A549 (cell line): ENCODE data around the gene OSBPL9. TPM values are rescaled to one million over a fixed set of nuclear protein-coding genes. Genes with fewer than 3 reads are reported as not detected.

Source experiments
- ATAC-seq, 2 experiments: fragments of 200-7000 bp in 1 of 2; fragments of >200 bp in 1 of 2; cut with Nextera tagmentation in 1 of 2; cut with Tn5 transposase in 1 of 2; 3 replicates each; pipeline versions ENCODE4 v1.8.0 to v1.9.1; 2018 to 2020; ENCODE audit warnings: mild to moderate bottlenecking in 1 of 2, moderate library complexity in 1 of 2
- CTCF ChIA-PET: fragments of 300-600 bp; sonication (Branson Sonifier 250); formaldehyde crosslinking; extraction: SDS; loops from one replicate; lab custom pipeline; 2021; ENCODE audit warnings: antibody characterized with exemption, inconsistent platforms; lab: Yijun Ruan, JAX
- POLR2A ChIA-PET: fragments of 350-600 bp; formaldehyde crosslinking; extraction: SDS; loops from one replicate; lab custom pipeline; 2021; ENCODE audit warnings: antibody characterized with exemption, inconsistent platforms; lab: Yijun Ruan, JAX
- DNase-seq, 2 experiments: peaks; one replicate each; pipeline versions ENCODE4 v3.0.0 to v3.0.0-alpha.2; 2011 to 2016; ENCODE audit warnings: low read depth in 1 of 2, low spot score in 1 of 2
- FAIRE-seq: peaks from 2 replicates; lab custom pipeline; 2011; peaks lifted over from hg19 to GRCh38; lab: Jason Lieb, UNC
- H3K27ac ChIP-seq, 2 experiments: fragments of >200 bp; sonication (Bioruptor Twin); formaldehyde crosslinking; 3 replicates each; pipeline ENCODE4 v1.5.1; 2016 to 2017
- H3K4me1 ChIP-seq: fragments of >200 bp; sonication (Bioruptor Twin); formaldehyde crosslinking; 3 replicates; pipeline ENCODE4 v1.6.1; 2016
- H3K4me2 ChIP-seq: fragments of >200 bp; sonication (Bioruptor Twin); formaldehyde crosslinking; 3 replicates; pipeline ENCODE4 v1.6.1; 2016
- H3K4me3 ChIP-seq: fragments of >200 bp; sonication (Bioruptor Twin); formaldehyde crosslinking; 3 replicates; pipeline ENCODE4 v1.5.1; 2016
- H3K9me3 ChIP-seq: fragments of >200 bp; sonication (Bioruptor Twin); formaldehyde crosslinking; 3 replicates; pipeline ENCODE4 v1.6.1; 2016
- CBX2 ChIP-seq: fragments of 200-600 bp; sonication (generic); IDR thresholded peaks from 2 replicates; pipeline ENCODE4 v1.6.1; 2016; ENCODE audit warnings: low read depth, mild to moderate bottlenecking, borderline replicate concordance
- CEBPB ChIP-seq, 2 experiments: fragments of >200 bp in 1 of 2; sonication (Bioruptor Twin) in 1 of 2; formaldehyde crosslinking in 1 of 2; IDR thresholded peaks; 2 replicates each; pipeline ENCODE4 v1.6.1; 2012 to 2016
- CTCF ChIP-seq: fragments of >200 bp; sonication (Bioruptor Twin); formaldehyde crosslinking; IDR thresholded peaks from 3 replicates; pipeline ENCODE4 v1.5.1; 2016
- ELK1 ChIP-seq: fragments of 150-350 bp; IDR thresholded peaks from 2 replicates; pipeline ENCODE4 v1.6.1; 2014; ENCODE audit warnings: low read depth, mild to moderate bottlenecking, low read length
- EP300 ChIP-seq, 2 experiments: fragments of >200 bp; sonication (Bioruptor Twin); formaldehyde crosslinking; IDR thresholded peaks; 2 replicates in 1 of 2; 3 replicates in 1 of 2; pipeline ENCODE4 v1.6.1; 2016 to 2017
- HDAC2 ChIP-seq: fragments of 200-600 bp; sonication (generic); IDR thresholded peaks from 2 replicates; pipeline ENCODE4 v1.6.1; 2016
- HES2 ChIP-seq: fragments of >200 bp; sonication (Bioruptor Twin); formaldehyde crosslinking; IDR thresholded peaks from 2 replicates; pipeline ENCODE4 v1.6.1; 2016
- HEYL ChIP-seq: fragments of 250-450 bp; sonication (Bioruptor Pico); IDR thresholded peaks from 2 replicates; pipeline ENCODE4 v1.8.0; 2021; ENCODE audit warnings: mild to moderate bottlenecking, moderate library complexity
- HMGXB4 ChIP-seq: fragments of 250-450 bp; sonication (Bioruptor Pico); IDR thresholded peaks from 2 replicates; pipeline ENCODE4 v1.5.0; 2021; ENCODE audit warnings: mild to moderate bottlenecking, moderate library complexity, borderline replicate concordance
- HOXB13 ChIP-seq: fragments of 250-450 bp; sonication (Bioruptor Pico); IDR thresholded peaks from 2 replicates; pipeline ENCODE4 v1.5.0; 2020; ENCODE audit warnings: low read depth, mild to moderate bottlenecking, moderate library complexity
- JUNB ChIP-seq: fragments of >200 bp; sonication (Bioruptor Twin); formaldehyde crosslinking; IDR thresholded peaks from 2 replicates; pipeline ENCODE4 v1.6.1; 2016
- KDM5A ChIP-seq: fragments of 200-600 bp; sonication (generic); IDR thresholded peaks from 2 replicates; pipeline ENCODE4 v1.6.1; 2016; ENCODE audit warnings: antibody characterized with exemption, mild to moderate bottlenecking
- MAFK ChIP-seq: fragments of 450-650 bp; IDR thresholded peaks from 2 replicates; pipeline ENCODE4 v1.6.1; 2014; ENCODE audit not compliant: partially characterized antibody
- MAX ChIP-seq: IDR thresholded peaks from 2 replicates; pipeline ENCODE4 v1.6.1; 2012
- NFE2L2 ChIP-seq: fragments of 150-350 bp; conservative IDR thresholded peaks from 2 replicates; pipeline ENCODE4 v1.6.1; 2014; ENCODE audit warnings: low read length
- RARB ChIP-seq: fragments of 250-450 bp; sonication (Bioruptor Pico); IDR thresholded peaks from 2 replicates; pipeline ENCODE4 v1.8.0; 2021; ENCODE audit warnings: mild to moderate bottlenecking, moderate library complexity
- RCOR1 ChIP-seq: fragments of 150-350 bp; IDR thresholded peaks from 2 replicates; pipeline ENCODE4 v1.6.1; 2014; ENCODE audit warnings: antibody characterized with exemption, low read length, low read depth
- USF2 ChIP-seq: fragments of 450-650 bp; IDR thresholded peaks from 2 replicates; pipeline ENCODE4 v1.6.1; 2014; ENCODE audit warnings: antibody characterized with exemption
- ZC3H11A ChIP-seq: fragments of 450-650 bp; IDR thresholded peaks from 2 replicates; pipeline ENCODE4 v1.6.1; 2014; ENCODE audit warnings: antibody characterized with exemption, mild to moderate bottlenecking
- ZFP36 ChIP-seq: fragments of 450-650 bp; IDR thresholded peaks from 2 replicates; pipeline ENCODE4 v1.6.1; 2014; ENCODE audit warnings: borderline replicate concordance; ENCODE audit not compliant: partially characterized antibody
- ZSCAN20 ChIP-seq: fragments of 250-450 bp; sonication (Bioruptor Pico); IDR thresholded peaks from 2 replicates; pipeline ENCODE4 v1.8.0; 2022; ENCODE audit warnings: mild to moderate bottlenecking, moderate library complexity
- WGBS: methylation state at CpG from one replicate; pipeline ENCODE4 v1.1.6; 2017; ENCODE audit errors: missing lambda C conversion rate; 5-methylcytosine and 5-hydroxymethylcytosine counted together
- polyA plus RNA-seq, 4 experiments: library from polyadenylated mRNA; depleted of rRNA in 3 of 4; stranded (reverse); fragments of >200 nt; fragmentation: RNase III in 1 of 4; extraction: RNeasy Plus Mini Kit Qiagen cat#74134 plus additional on column Dnase treatment in 1 of 4; gene quantifications; 2 replicates in 3 of 4; 3 replicates in 1 of 4; pipeline ENCODE4 v1.2.3, GENCODE V29; 2011 to 2017

OSBPL9 gene
- polyA plus RNA-seq, 2 of the 4 experiments (the other 2 are of a cell fraction): 52.6 to 93.7 TPM

GRCh38 chr1:51666478-51666877 lies 49.6 kb downstream of the OSBPL9 start (continued):
- TF ChIP-seq ELK1 (no peak), HES2 (no peak), EP300 (IDR thresholded peaks at IDR 0.05) (no peak), NFE2L2 (no peak)

- ATAC-seq (no peak), FAIRE-seq (no peak), DNase-seq (no peak)
- no peak for TF ChIP-seq KDM5A
- TF ChIP-seq RCOR1: no peak
- TF ChIP-seq USF2: no peak
- no peak for TF ChIP-seq HOXB13 (CRISPR knock-in tag)
- no peak for TF ChIP-seq ZC3H11A
- no peak for TF ChIP-seq MAX
- no peak for TF ChIP-seq ZFP36
- no peak for TF ChIP-seq CEBPB (IDR thresholded peaks at IDR 0.05)
- TF ChIP-seq HEYL (CRISPR knock-in tag): no peak
- TF ChIP-seq ZSCAN20 (CRISPR knock-in tag): no peak
- ChIA-PET CTCF (interaction anchor here (0.6 to 1.1 kb wide), 2 partner anchors 20 to 102 kb away, joined by 3 read pairs; no protein-coding TSS in a partner anchor), POLR2A (no interaction called here)
- peaks cover 42% of the 10 kb centered on the region for H3K4me1 ChIP-seq
- 75% methylated on average over 2 of the region's 2 CpGs for WGBS
- no peak overlapping the region for H3K4me3 ChIP-seq
- no peak overlapping the region for H3K4me2 ChIP-seq
- H3K9me3 ChIP-seq: no peaks in the 10 kb centered on the region
- H3K27ac ChIP-seq: no peak overlapping the region
Measured at GRCh38 chr1:51667561-51667960, 50.7 kb downstream of the OSBPL9 start.

- Histone ChIP-seq H3K9me3 (no peaks in the 10 kb centered on the region), H3K4me2 (0 out of 3 replicates have a peak overlapping the region, but pooled peaks have one; percentile 1), H3K27ac (peak overlapping the region; percentile 6 to 68; a peak in 4 of 6 replicates), H3K4me1 (peaks cover 38% of the 10 kb centered on the region), H3K4me3 (no peak overlapping the region)
- no peak for ATAC-seq
- DNase-seq: no peak
- peak; percentile 35 for TF ChIP-seq MAFK
- TF ChIP-seq CTCF: no peak
- TF ChIP-seq JUNB: no peak
- no peak for TF ChIP-seq CBX2
- 62% methylated on average over 4 of the region's 4 CpGs for WGBS
- no peak for FAIRE-seq
- ChIA-PET CTCF (interaction anchor here (1.3 kb wide), 1 partner anchor 99 kb away, joined by 3 read pairs; no protein-coding TSS in a partner anchor), POLR2A (no interaction called here)
Measured at GRCh38 chr1:51669272-51669671, 52.4 kb downstream of the OSBPL9 start.

- FAIRE-seq (no peak), ATAC-seq (no peak), DNase-seq (no peak)
- no peak overlapping the region for H3K4me2 ChIP-seq
- H3K9me3 ChIP-seq: no peaks in the 10 kb centered on the region
- no peak overlapping the region for H3K4me3 ChIP-seq
- no peak overlapping the region for H3K27ac ChIP-seq
- POLR2A ChIA-PET: no interaction called here
- 88% methylated on average over 2 of the region's 2 CpGs for WGBS
- TF ChIP-seq HMGXB4 (no peak), CEBPB (IDR thresholded peaks at IDR 0.05) (no peak), HDAC2 (no peak), RARB (no peak)
- TF ChIP-seq, all 56 proteins: peak for 0
- peaks cover 37% of the 10 kb centered on the region for H3K4me1 ChIP-seq
- CTCF ChIA-PET: interaction anchor here (1.3 kb wide), 1 partner anchor 99 kb away, joined by 3 read pairs; no protein-coding TSS in a partner anchor
Measured at GRCh38 chr1:51669816-51670215, 52.9 kb downstream of the OSBPL9 start.
